SK-N-SH (cell line): Measurements from ENCODE around the gene KRTAP12-1.

Experiments
- CHD2 ChIP-seq: fragments of 150-350 bp; IDR thresholded peaks from 2 replicates; pipeline ENCODE4 v1.6.1; 2018; ENCODE audit warnings: low read length; ENCODE audit not compliant: partially characterized antibody
- CTCF ChIP-seq: fragments of 200-600 bp; sonication (generic); IDR thresholded peaks from 2 replicates; pipeline ENCODE4 v1.6.1; 2017; ENCODE audit warnings: antibody characterized with exemption, mild to moderate bottlenecking, moderate library complexity
- ELF1 ChIP-seq: IDR thresholded peaks from 2 replicates; pipeline ENCODE4 v1.4.0; 2012
- EP300 ChIP-seq, 2 experiments: IDR thresholded peaks; 2 replicates each; pipeline versions ENCODE4 v1.4.0 to v1.6.1; 2012; ENCODE audit warnings: borderline replicate concordance in 1 of 2, low read depth in 1 of 2, low read length in 1 of 2
- GABPA ChIP-seq: IDR thresholded peaks from 2 replicates; pipeline ENCODE4 v1.4.0; 2012; ENCODE audit warnings: low read depth, mild to moderate bottlenecking
- NFIC ChIP-seq: IDR thresholded peaks from 2 replicates; pipeline ENCODE4 v1.4.0; 2012; ENCODE audit warnings: borderline replicate concordance
- PBX3 ChIP-seq: IDR thresholded peaks from 2 replicates; pipeline ENCODE4; 2012
- REST ChIP-seq: IDR thresholded peaks from 2 replicates; pipeline ENCODE4 v1.6.1; 2012; ENCODE audit warnings: mild to moderate bottlenecking, low read depth, low read length, moderate library complexity
- SIN3A ChIP-seq: IDR thresholded peaks from 2 replicates; pipeline ENCODE4 v1.6.1; 2012; ENCODE audit warnings: low read depth, mild to moderate bottlenecking, low read length, moderate library complexity, borderline replicate concordance
- TCF12 ChIP-seq: IDR thresholded peaks from 2 replicates; pipeline ENCODE4 v1.4.0; 2012

- TF ChIP-seq CTCF (no peak), ELF1 (no peak), PBX3 (no peak), SIN3A (no peak), NFIC (no peak), GABPA (no peak), CHD2 (no peak), REST (no peak), EP300 (IDR thresholded peaks at IDR 0.05; ENCODE audit: borderline replicate concordance in 1 of 2, low read depth in 1 of 2, low read length in 1 of 2) (no peak), TCF12 (no peak)
Measured at GRCh38 chr21:44648557-44649311, 33.2 kb downstream of the KRTAP12-1 start.
